Head of caudate nucleus (tissue), 42 donors: ENCODE results near the gene EDARADD.
"Not testable (repeated sequence)": the region's sequence is repeated elsewhere in the genome, so short reads cannot be mapped to it uniquely, and the experiment has no call there.

Source experiments
- DNase-seq, 42 donors: peaks; one replicate each; pipeline versions ENCODE4 v3.0.0 to v3.0.0-alpha.2; 2020 to 2021; ENCODE audit warnings: mixed read lengths in 7 of 42
- intact Hi-C: fragments of 100-400 bp; cut with DNase I; formaldehyde crosslinking; loops from one replicate; pipeline ENCODE4 v1.15.0; 2022

Gene EDARADD

GRCh38 chr1:236502972-236503639, 109.0 kb downstream of the EDARADD start:
- peak in 33 of 42 donors; percentile 8 to 66 (median 39) for DNase-seq
- intact Hi-C loops: no loop called here

DNA sequence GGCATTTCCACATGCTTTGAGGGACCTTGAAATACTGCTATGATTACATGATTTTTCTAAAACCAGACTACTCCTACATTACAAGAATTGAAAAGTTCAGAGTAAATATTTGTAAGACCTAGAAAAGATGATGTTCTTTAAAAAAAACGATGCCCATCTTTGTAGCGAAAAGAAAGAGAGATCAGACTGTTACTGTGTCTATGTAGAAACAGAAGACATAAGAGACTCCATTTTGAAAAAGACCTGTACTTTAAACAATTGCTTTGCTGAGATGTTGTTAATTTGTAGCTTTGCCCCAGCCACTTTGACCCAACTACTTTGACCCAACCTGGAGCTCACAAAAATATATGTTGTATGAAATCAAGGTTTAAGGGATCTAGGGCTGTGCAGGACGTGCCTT, 110.3 kb downstream of the EDARADD start:
- intact Hi-C loops, DNase-seq: not testable (repeated sequence)

DNA sequence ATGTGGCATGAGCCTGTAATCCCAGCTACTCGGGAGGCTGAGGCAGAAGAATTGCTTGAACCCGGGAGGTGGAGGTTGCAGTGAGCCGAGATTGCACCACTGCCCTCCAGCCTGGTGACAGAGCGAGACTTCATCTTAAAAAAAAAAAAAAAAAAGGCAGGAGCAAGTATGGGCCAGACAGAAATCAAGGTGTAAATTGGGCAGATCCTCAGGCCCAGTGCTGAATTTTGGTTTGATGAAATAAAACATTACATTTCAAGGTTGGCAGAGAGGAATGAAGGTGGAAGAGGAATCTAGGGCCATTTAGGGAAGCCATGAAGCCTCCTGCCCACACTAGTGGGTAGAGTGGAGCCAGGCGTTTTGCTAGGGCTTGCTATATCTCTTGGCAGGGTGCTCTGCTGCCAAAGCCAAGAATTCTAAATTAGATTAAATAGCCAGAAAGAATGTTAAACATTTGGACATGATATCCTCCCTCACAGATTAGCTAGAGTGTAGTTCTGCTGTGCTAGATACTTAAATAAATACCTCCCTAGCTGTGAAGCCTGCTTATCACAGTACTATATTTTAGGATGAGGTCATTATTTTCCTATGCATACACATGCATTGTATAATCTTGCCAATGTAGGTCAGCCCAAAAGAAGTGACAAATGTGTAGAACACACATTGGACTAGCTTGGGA, 113.1 kb downstream of the EDARADD start:
- intact Hi-C loops: no loop called here
- no peak for DNase-seq

DNA sequence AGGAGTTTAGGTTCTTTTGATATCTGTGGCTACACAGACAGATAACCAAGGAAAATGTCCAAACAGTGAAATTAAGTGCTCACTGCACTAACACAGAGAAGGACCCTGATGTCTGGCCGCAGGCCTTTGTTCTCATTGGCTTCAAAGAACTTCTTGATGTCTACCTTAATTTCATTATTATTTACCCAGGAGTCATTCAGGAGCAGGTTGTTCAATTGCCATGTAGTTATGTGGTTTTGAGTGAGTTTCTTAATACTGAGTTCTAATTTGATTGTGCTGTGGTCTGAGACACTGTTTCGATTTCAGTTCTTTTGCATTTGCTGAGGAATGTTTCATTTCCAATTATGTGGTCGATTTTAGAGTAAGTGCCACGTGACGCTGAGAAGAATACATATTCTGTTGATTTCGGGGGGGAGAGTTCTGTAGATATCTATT, 114.5 kb downstream of the EDARADD start:
- intact Hi-C loops: no loop called here
- no peak for DNase-seq

GRCh38 chr1:236509203-236509602, 115.1 kb downstream of the EDARADD start:
- no peak for DNase-seq
- intact Hi-C loops: no loop called here

- intact Hi-C loops: no loop called here
Measured at GRCh38 chr1:236509647-236510401, 115.7 kb downstream of the EDARADD start.

GRCh38 chr1:236511735-236512418, 117.8 kb downstream of the EDARADD start:
- DNase-seq: no peak
- intact Hi-C loops: no loop called here

More at GRCh38 chr1:236509647-236510401, 115.7 kb downstream of the EDARADD start:
- no peak for DNase-seq

DNA sequence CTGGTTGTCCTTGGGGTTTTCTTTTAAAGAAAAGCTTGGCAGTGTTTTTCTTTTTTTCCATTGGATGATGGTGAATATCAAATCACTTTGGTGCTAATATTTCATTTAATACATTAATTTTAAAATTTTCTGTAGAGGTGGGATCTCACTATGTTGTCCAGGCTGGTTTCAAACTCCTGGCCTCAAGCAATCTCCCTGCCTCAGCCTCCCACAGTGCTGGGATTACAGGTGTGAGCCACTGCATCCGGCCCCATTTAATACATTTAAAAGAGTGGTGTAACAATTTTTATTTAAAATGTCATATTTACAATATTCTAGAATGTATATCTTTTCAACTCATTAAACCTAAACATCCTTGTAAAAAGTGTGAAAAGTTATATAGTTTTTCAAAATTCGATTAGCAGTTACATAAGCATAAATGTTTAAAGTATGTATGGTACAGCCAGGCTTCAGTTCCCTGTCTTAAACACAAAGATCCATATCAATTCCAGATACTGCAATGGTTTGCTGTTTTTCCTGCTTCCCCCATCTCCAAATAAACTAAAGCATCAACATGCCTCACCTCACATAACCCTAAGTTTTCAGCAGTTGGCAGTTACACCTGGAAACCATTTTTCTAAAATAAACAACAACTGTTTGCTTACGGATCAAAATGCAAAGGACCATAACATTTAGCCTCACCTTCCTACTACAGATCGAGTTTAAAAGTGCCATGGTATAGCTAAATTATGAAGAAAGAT, 120.8 kb downstream of the EDARADD start:
- no peak for DNase-seq
- intact Hi-C loops: no loop called here

- no peak for DNase-seq
- intact Hi-C loops: no loop called here
Measured at GRCh38 chr1:236515443-236515958, 121.4 kb downstream of the EDARADD start.

GRCh38 chr1:236516929-236517704, 123.0 kb downstream of the EDARADD start:
- intact Hi-C loops: no loop called here
- no peak for DNase-seq

DNA sequence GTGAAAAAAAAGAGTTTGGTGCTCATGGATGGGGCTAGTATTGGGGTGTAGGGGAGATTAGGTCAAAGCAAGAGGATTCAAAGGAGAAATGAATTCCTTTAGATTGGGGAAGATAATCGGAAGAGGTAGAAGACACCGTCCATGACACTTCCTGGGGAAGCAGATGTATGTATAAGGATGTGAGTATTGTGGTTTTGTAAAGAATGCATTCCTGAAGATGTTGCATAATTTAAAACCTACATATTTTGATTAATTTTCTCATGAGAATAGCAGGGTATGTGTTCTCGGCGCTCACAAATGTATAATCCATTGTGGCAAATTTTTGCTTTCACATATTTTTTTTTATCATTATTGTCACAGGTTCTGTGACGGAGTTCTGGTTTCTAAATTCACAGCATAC, 124.2 kb downstream of the EDARADD start:
- intact Hi-C loops: no loop called here
- DNase-seq: no peak

DNA sequence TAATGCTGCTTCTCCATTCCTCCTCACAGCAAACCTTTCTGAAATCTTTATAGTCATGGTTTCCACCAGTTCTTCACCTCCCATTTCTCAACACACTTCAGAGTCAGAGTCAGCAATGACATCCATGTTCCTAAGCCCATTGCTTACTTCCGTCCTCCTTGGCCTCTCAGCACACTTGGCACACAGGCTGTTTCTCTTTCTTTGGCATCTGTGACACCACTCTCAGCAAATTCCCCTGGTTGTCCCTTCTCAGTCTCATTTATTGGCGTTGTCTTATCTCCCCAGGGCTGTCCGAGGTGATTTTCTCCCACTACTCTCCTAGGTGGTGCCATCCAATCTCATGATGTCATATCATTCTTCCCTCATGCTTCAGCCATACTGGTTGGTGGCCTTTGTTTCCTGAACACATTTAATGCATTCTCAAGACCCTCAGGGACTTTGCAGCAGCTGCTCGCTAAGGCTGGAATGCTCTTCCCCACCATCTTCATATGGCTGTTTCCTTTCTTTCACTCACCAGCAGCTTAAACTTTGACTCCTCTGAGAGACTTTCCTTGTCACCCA, 126.4 kb downstream of the EDARADD start:
- intact Hi-C loops: no loop called here
- no peak for DNase-seq

DNA sequence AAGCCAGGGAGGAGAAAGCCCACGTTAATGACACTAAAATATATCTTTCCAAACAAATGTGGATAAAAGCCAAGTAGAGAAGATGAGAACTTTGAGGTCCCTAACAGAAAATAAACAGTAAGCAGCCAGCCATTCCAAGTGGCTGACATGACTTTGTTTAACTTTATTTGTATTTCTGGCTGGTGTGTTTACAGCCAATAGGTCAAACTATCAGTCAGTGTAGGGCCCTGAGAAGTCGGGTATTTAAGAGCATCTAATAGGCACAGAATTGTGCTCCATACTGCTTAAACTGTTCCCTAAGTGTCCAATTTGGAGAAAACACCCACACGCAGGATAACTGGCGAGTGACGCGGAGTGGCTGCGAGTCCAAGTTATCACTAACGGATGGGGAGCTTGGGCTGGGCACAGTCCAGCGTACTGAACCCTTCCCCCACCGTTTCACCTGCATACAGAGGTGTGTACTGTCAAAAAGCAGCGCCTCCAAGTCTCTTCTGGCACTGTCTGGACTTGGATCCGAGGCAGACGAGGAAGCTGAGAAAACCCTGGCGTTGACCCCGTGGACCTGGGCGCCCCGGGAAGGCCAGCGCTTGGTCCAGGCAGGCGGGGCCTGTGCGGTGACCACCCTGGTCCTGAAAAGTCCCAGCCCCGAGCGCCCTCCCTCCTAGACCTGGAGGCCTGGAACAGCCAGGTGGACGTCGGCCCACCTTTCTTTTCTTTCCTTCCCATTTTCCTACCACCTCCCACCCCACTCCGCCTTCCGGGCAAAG, 129.0 kb downstream of the EDARADD start:
- intact Hi-C loops: no loop called here

GRCh38 chr1:236523704-236524141, 129.6 kb downstream of the EDARADD start, which contains the start of gene LGALS8:
LGALS8 (plus strand) TSS chr1:236523982; CDS start chr1:236526071, 2,089 bp downstream.
- intact Hi-C loops: no loop called here

More for the DNA sequence above, 129.0 kb downstream of the EDARADD start:
- peak in 18 of 42 donors; percentile 6 to 46 (median 18) for DNase-seq

DNA sequence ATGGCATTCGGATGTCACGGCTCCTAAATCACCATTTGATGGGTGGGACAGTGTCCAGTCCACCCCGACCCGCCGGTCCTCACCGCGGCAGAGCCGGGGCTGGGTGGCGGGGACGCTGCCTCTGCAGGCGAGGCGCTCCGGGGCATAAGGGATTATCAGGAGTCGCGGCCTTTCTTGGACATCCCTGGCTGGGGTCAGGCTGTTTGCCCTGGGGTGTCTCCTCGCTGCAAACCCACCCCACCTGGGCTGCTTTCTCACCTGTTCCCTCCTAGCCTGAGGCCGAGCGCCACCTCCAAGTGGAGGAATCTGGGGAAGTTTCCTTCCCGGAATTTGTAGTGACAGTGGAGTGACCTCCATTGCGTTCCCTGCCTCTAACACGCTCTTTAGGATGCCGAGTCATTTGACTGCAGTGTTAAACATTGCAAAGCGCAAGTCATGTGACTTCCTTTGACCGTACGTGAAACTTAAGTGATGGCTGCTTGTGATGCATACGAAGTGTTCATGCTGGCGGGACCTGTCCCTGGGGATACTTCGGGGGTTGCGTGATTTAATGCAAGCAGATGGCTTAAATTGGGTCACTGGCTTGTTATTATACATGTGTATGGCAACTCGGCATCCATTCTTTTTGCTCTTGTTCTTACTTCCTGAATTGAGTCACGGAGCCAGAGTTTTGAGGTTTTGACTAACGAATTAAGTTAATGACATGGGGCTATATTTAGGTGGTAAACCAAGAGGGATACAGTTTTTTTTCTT, 130.2 kb downstream of the EDARADD start:
- DNase-seq: peak in 40 of 42 donors; percentile 9 to 80 (median 51)
- intact Hi-C loops: no loop called here

More at GRCh38 chr1:236523704-236524141, 129.6 kb downstream of the EDARADD start, which contains the start of gene LGALS8:
- peak; percentile 78 to 95 (median 90) for DNase-seq

GRCh38 chr1:236524895-236525184, 130.8 kb downstream of the EDARADD start:
- DNase-seq: no peak
- intact Hi-C loops: no loop called here
